Caco-2 (cell line): ENCODE results near the gene CCDC134. TPM values are rescaled to one million over a fixed set of nuclear protein-coding genes. Genes with fewer than 3 reads are reported as not detected.

Experiments used
- BruUV-seq: library from RNA; stranded (reverse); fragments of 400-500 nt; replicated peaks from 2 replicates; lab custom pipeline; 2021; lab: Mats Ljungman, UMichigan
- CTCF ChIA-PET: fragments of 300-600 bp; sonication (Branson Sonifier 250); formaldehyde crosslinking; loops from one replicate; lab custom pipeline; 2022; ENCODE audit warnings: antibody characterized with exemption; lab: Charles Lee
- POLR2A ChIA-PET: fragments of 300-600 bp; sonication (Branson Sonifier 250); formaldehyde crosslinking; loops from one replicate; lab custom pipeline; 2022; ENCODE audit warnings: antibody characterized with exemption; lab: Charles Lee
- DNase-seq, 2 experiments: peaks; one replicate each; pipeline versions ENCODE4 v3.0.0 to v3.0.0-alpha.2; 2020 to 2022
- H3K27me3 ChIP-seq: replicated peaks from 2 replicates; pipeline ENCODE4 v1.6.0; 2011; ENCODE audit warnings: low read length; ENCODE audit not compliant: control insufficient read depth, insufficient read depth
- H3K36me3 ChIP-seq: 2 replicates; pipeline ENCODE4 v1.5.1; 2011; ENCODE audit warnings: low read length; ENCODE audit not compliant: control insufficient read depth, insufficient read depth
- H3K4me1 ChIP-seq: fragments of 250-450 bp; sonication (Bioruptor Pico); 2 replicates; pipeline ENCODE4 v1.5.1; 2020; ENCODE audit warnings: mild to moderate bottlenecking
- H3K4me3 ChIP-seq: 2 replicates; pipeline ENCODE4 v1.5.1; 2011; ENCODE audit warnings: low read depth, mild to moderate bottlenecking, control low read depth, low read length
- H3K9me3 ChIP-seq: fragments of 250-450 bp; sonication (Bioruptor Pico); 2 replicates; pipeline ENCODE4 v1.5.1; 2020; ENCODE audit warnings: mild to moderate bottlenecking, moderate library complexity
- H3K27ac Mint-ChIP-seq: one replicate; pipeline ENCODE4 v1.8.0; 2022; ENCODE audit warnings: mixed read lengths; ENCODE audit not compliant: unreplicated experiment
- H3K27me3 Mint-ChIP-seq: one replicate; pipeline ENCODE4 v1.8.0; 2022; ENCODE audit warnings: mixed read lengths; ENCODE audit not compliant: insufficient read depth, unreplicated experiment
- H3K36me3 Mint-ChIP-seq: one replicate; pipeline ENCODE4 v1.8.0; 2022; ENCODE audit warnings: mild to moderate bottlenecking, mixed read lengths; ENCODE audit not compliant: insufficient read depth, unreplicated experiment
- H3K4me1 Mint-ChIP-seq: one replicate; pipeline ENCODE4 v1.8.0; 2022; ENCODE audit warnings: low read depth, mixed read lengths; ENCODE audit not compliant: unreplicated experiment
- H3K4me3 Mint-ChIP-seq: one replicate; pipeline ENCODE4 v1.8.0; 2022; ENCODE audit warnings: mild to moderate bottlenecking, moderate library complexity, mixed read lengths; ENCODE audit not compliant: unreplicated experiment
- H3K9me3 Mint-ChIP-seq: one replicate; pipeline ENCODE4 v1.8.0; 2022; ENCODE audit warnings: mixed read lengths; ENCODE audit not compliant: unreplicated experiment
- intact Hi-C: fragments of 100-400 bp; cut with micrococcal nuclease; formaldehyde crosslinking; loops from one replicate; pipeline ENCODE4 v1.10.0; 2022; ENCODE audit not compliant: unreplicated experiment
- total RNA-seq: library from RNA; stranded (reverse); gene quantifications from 2 replicates; pipeline ENCODE4 v1.2.3, GENCODE V29; 2022
- TF ChIP-seq, protein P1 (sequence below), 2 experiments: fragments of 200-600 bp in 1 of 2; IDR thresholded peaks; 1 replicate in 1 of 2; 2 replicates in 1 of 2; pipeline versions ENCODE4 v1.5.1 to v1.8.0; 2011 to 2022; ENCODE audit warnings: antibody characterized with exemption in 1 of 2, control low read depth in 1 of 2, inconsistent platforms in 1 of 2, low read depth in 1 of 2, low read length in 1 of 2, mild to moderate bottlenecking in 1 of 2, moderate library complexity in 1 of 2; ENCODE audit not compliant: insufficient read depth in 1 of 2, severe bottlenecking in 1 of 2, unreplicated experiment in 1 of 2

Gene CCDC134
- total RNA-seq, 1 experiment from 2014 or later, result 24.8 TPM

GRCh38 chr22:41813726-41814410, 13.4 kb downstream of the CCDC134 start:
- Histone ChIP-seq H3K27me3 (no peaks in the 10 kb centered on the region), H3K4me1 (no peaks in the 10 kb centered on the region), H3K9me3 (no peaks in the 10 kb centered on the region), H3K36me3 (peaks cover 4% of the 10 kb centered on the region), H3K4me3 (no peak overlapping the region)
- no TSS peak for BruUV-seq
- Mint-ChIP-seq H3K9me3 (no peaks in the 10 kb centered on the region), H3K27ac (no peak overlapping the region), H3K4me3 (no peak overlapping the region), H3K36me3 (peaks cover 16% of the 10 kb centered on the region), H3K4me1 (no peaks in the 10 kb centered on the region), H3K27me3 (no peaks in the 10 kb centered on the region)
- intact Hi-C loops, result no loop called here
- CTCF ChIA-PET, result no interaction called here
- DNase-seq, result no peak
- POLR2A ChIA-PET, result no interaction called here
- TF ChIP-seq, protein P1, sequence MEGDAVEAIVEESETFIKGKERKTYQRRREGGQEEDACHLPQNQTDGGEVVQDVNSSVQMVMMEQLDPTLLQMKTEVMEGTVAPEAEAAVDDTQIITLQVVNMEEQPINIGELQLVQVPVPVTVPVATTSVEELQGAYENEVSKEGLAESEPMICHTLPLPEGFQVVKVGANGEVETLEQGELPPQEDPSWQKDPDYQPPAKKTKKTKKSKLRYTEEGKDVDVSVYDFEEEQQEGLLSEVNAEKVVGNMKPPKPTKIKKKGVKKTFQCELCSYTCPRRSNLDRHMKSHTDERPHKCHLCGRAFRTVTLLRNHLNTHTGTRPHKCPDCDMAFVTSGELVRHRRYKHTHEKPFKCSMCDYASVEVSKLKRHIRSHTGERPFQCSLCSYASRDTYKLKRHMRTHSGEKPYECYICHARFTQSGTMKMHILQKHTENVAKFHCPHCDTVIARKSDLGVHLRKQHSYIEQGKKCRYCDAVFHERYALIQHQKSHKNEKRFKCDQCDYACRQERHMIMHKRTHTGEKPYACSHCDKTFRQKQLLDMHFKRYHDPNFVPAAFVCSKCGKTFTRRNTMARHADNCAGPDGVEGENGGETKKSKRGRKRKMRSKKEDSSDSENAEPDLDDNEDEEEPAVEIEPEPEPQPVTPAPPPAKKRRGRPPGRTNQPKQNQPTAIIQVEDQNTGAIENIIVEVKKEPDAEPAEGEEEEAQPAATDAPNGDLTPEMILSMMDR (IDR thresholded peaks at IDR 0.05; ENCODE audit: insufficient read depth in 1 of 2, low read depth in 1 of 2, low read length in 1 of 2, severe bottlenecking in 1 of 2, unreplicated experiment in 1 of 2), result no peak

DNA sequence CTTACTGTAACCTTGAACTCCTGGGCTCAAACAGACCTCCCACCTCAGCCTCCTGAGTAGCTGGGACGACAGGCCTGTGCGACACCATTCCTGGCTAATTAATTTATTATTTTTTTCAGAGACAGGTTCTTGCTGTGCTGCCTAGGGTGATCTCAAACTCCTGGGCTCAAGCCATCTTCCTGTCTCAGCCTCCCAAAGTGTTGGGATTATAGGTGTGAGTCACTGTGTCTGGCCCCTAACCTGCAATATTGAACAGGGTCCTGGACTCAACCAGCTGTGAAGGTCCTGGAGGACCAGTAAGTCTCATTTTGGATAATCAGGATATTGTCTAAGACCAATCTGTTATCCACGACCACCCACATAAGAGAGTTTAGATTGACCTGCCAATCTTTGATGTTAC, 15.2 kb downstream of the CCDC134 start:
- ChIA-PET POLR2A (no interaction called here), CTCF (no interaction called here)
- H3K9me3 Mint-ChIP-seq, result no peaks in the 10 kb centered on the region
- intact Hi-C loops, result no loop called here
- Histone ChIP-seq H3K9me3 (no peaks in the 10 kb centered on the region), H3K27me3 (no peaks in the 10 kb centered on the region), H3K36me3 (peaks cover 4% of the 10 kb centered on the region), H3K4me3 (no peak overlapping the region), H3K4me1 (no peaks in the 10 kb centered on the region)
- BruUV-seq, result no TSS peak
- H3K36me3 Mint-ChIP-seq, result peaks cover 19% of the 10 kb centered on the region
- no peak overlapping the region for H3K27ac Mint-ChIP-seq
- no peak overlapping the region for H3K4me3 Mint-ChIP-seq
- TF ChIP-seq, protein P1 (IDR thresholded peaks at IDR 0.05; ENCODE audit: insufficient read depth in 1 of 2, low read depth in 1 of 2, low read length in 1 of 2, severe bottlenecking in 1 of 2, unreplicated experiment in 1 of 2), result no peak
- H3K4me1 Mint-ChIP-seq, result no peaks in the 10 kb centered on the region
- H3K27me3 Mint-ChIP-seq, result no peaks in the 10 kb centered on the region
- no peak for DNase-seq

GRCh38 chr22:41816241-41816640, 15.8 kb downstream of the CCDC134 start:
- DNase-seq, result no peak
- intact Hi-C loops, result no loop called here
- Mint-ChIP-seq H3K27me3 (no peaks in the 10 kb centered on the region), H3K9me3 (no peaks in the 10 kb centered on the region), H3K4me3 (no peak overlapping the region), H3K4me1 (no peaks in the 10 kb centered on the region), H3K27ac (no peak overlapping the region), H3K36me3 (peaks cover 22% of the 10 kb centered on the region)
- H3K4me3 ChIP-seq, result no peak overlapping the region
- H3K27me3 ChIP-seq, result no peaks in the 10 kb centered on the region
- no TSS peak for BruUV-seq
- POLR2A ChIA-PET, result no interaction called here
- no peaks in the 10 kb centered on the region for H3K9me3 ChIP-seq
- H3K4me1 ChIP-seq, result no peaks in the 10 kb centered on the region
- peaks cover 4% of the 10 kb centered on the region for H3K36me3 ChIP-seq
- TF ChIP-seq, protein P1 (IDR thresholded peaks at IDR 0.05; ENCODE audit: insufficient read depth in 1 of 2, low read depth in 1 of 2, low read length in 1 of 2, severe bottlenecking in 1 of 2, unreplicated experiment in 1 of 2), result no peak
- CTCF ChIA-PET, result no interaction called here
